ENCODE results near the gene SS18L1. TPM values are rescaled to one million over a fixed set of nuclear protein-coding genes. Genes with fewer than 3 reads are reported as not detected.

Gene SS18L1
- total RNA-seq, 1 donor from 2014 or later = 17.1 TPM

GRCh38 chr20:62208795-62209755 lies 65.5 kb downstream of the SS18L1 start:
- DNase-seq (ENCODE audit: extremely low read depth, low read depth, low spot score) = no peak

DNA sequence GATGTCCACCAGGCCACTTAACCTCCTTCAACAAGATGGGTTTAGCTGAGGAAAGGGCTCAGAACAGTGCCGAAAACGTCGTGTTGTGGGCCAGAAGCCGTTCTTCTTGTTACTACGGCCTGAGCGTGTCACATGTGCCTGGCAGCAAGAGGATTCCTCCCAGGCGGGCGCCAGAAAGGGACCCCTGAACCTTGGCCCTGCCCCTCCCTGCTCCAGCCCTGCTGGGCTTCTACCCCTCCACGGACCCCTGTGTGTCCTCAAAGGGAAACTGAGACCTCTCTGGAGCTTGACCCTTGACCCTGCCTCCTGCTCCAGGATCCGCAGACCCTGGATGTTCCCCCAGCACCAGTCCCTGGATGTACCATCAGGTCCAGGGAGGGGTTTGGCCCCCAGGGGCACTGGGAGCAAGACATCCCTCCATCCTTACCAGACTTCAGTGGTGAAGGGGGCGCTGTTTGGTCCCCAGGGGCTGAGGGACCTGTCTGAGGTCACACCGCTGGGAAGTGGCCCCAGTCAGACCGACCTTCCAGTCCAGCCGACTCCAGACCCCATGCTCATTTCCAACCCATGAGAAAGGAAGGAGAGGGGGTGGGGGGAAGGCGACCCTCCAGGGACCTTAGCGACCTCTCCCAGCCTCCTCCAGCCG lies 66.4 kb downstream of the SS18L1 start:
- no peak for DNase-seq (ENCODE audit: extremely low read depth, low read depth, low spot score)

- no peak for DNase-seq (ENCODE audit: extremely low read depth, low read depth, low spot score)
These were observed 66.9 kb downstream of the SS18L1 start for GRCh38 chr20:62210496-62210855.

- no peak for DNase-seq (ENCODE audit: extremely low read depth, low read depth, low spot score)
These were observed 67.6 kb downstream of the SS18L1 start for GRCh38 chr20:62211216-62211615.

DNA sequence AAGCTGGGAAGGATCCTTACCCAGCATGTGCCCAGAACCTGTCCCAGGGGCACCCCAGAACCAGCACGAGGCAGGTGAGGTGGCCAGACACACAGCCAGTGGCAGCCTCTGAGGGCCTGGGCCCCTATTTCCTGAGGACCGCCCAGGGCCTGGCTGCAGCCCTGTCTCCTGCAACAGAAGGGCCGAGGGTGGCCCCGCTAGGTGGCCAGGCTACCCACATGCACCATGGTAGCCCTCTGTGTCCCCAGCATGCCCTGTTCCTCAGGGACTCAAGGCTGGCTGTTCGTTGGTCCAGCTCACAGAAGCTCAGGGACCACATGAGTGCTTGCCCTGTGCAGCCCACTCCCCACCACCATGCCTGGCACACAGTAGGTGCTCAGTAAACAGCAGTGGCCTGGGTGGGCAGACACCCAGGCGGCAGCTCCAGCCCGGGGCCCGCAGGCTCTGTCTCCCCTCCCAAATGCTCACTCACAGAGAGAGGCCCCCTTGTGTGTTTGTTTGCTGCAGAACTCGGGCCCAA lies 68.3 kb downstream of the SS18L1 start:
- no peak for DNase-seq (ENCODE audit: extremely low read depth, low read depth, low spot score)

DNA sequence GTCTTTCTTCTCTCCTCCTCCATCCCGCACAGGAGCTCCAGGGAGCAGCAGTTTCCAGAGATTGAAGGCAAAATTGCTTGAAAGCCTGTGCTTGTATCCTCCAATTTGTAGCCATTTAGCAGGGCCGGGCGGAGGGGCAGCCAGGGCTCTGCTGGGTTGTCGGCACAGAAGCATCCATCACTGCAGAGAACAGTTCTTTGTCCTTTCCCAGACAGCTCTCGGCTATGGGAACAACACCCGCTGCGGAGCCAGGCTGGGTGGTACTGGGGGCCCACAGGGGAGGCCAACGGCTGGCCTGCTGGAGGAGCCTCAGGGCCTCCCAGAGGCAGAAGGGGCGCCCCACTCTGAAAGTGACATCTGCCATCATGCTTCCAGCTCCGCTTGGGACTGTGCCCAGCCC lies 68.7 kb downstream of the SS18L1 start:
- DNase-seq (ENCODE audit: extremely low read depth, low read depth, low spot score) = no peak

DNA sequence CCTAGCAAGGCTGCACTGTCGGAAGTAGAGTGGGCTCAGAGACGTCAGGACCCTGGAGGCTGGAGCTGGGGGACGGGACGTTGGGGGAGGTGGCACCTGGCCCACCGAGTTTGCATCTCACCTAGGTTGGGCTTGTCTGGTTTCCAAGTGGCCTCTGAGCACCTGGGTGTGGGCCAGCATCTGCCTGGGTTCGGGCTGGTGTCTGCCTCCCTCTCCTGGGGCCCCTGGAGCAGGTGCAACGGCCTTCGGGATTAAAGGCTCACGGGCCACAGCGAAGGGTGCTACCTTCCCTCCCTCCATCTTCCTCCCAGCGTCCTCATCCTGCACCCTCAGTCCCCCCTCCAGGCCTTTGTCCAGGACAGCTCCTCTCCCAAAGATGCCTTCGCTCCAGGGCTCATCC lies 70.5 kb downstream of the SS18L1 start:
- DNase-seq (ENCODE audit: extremely low read depth, low read depth, low spot score) = no peak

- no peak for DNase-seq (ENCODE audit: extremely low read depth, low read depth, low spot score)
These were observed 71.7 kb downstream of the SS18L1 start for GRCh38 chr20:62215020-62215990.

- no peak for DNase-seq (ENCODE audit: extremely low read depth, low read depth, low spot score)
These were observed 72.5 kb downstream of the SS18L1 start for GRCh38 chr20:62215991-62216635.

DNA sequence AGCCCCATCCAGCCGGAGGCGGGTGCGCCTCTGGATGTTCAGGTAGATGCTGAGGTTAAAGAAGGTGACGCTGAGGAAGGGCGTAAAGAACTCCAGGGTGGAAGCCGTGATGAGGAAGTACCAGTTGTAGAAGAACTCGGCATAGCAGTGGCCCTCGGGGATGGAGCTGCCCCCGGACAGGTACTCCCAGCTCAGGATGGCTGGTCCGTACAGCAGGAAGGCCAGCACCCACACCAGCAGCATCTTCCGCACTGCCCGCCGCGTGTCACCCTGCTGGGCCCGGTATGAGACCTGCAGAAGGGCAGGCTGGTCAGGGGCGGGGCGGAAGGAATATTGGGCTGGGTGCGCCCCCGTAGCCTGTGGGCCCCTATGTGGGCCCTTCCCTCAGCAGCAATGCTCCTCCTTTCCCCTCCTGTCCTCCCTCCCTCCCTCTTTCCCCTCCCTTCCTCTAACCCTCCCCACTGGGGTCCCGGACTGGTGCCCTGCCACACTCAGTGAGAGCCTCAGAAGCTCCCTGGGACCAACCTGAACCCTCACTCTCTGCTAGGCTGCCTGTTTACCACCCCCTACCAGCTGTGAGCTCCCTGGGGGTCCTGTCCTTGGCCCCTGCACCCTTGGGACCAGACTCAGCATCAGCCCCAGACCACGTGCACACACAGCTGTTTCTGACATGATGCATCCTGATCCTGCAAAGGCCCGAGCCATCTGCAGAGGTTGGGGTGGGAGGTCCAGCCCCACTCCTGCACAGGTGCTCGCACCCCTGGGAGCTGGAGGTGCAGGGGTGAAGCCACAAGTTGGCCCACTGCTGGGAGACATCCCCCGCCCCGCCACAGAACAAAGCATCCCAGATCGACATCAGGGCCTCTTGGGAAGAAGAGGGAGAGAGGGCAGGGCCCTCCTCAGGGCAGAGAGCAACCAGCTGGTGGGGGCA lies 73.3 kb downstream of the SS18L1 start:
- DNase-seq (ENCODE audit: extremely low read depth, low read depth, low spot score) = no peak

- no peak for DNase-seq (ENCODE audit: extremely low read depth, low read depth, low spot score)
These were observed 74.6 kb downstream of the SS18L1 start for GRCh38 chr20:62217913-62218773.

DNA sequence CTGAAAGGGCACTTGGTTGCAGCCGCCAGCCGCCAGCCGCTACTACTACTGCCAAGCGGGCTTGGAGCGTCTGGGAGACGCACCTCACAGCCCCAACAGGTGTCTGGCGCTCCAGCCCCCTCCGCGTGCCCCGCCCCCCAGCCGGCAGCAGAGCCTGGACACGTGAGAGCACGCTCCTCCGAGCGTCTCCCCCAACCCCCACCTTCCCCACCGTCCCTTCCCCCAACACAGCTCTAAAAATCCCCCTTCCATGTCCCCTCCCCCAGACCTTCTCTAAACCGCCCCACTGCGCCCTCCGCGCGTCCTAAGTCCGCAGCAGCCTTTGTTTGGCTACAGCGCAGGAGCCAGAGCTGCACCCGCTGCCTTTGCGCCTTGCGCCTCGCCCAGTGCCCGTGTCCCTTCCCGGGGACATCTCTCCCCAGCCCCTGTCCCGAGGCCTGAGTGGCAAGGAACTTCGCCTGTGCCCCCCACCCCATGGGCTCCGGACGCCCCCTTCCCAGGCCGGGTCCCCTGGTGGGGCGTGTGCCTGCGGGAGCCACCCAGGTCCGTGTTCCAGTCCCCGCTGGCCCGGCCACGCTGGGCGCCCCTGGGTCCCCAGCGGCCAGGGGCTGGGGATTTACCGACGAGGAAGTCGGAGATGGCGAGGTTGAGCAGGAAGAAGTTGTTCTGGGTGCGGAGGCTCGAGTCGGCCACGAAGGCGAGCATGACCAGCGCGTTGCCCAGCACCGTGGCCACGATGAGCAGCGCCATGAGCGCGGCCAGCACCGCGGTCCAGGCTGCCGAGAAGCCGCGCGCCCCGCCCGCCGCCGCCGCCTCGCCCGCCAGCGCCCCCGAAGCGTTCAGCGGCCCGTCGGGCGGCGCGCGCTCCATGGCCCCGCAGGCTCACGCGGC lies 75.8 kb downstream of the SS18L1 start:
- no peak for DNase-seq (ENCODE audit: extremely low read depth, low read depth, low spot score)

GRCh38 chr20:62219992-62220665 lies 76.6 kb downstream of the SS18L1 start, which contains the start of gene HRH3:
Gene HRH3, minus strand, starts transcription at chr20:62220278. Its CDS starts 308 bp downstream, at chr20:62219970.
- no peak for DNase-seq (ENCODE audit: extremely low read depth, low read depth, low spot score)

DNA sequence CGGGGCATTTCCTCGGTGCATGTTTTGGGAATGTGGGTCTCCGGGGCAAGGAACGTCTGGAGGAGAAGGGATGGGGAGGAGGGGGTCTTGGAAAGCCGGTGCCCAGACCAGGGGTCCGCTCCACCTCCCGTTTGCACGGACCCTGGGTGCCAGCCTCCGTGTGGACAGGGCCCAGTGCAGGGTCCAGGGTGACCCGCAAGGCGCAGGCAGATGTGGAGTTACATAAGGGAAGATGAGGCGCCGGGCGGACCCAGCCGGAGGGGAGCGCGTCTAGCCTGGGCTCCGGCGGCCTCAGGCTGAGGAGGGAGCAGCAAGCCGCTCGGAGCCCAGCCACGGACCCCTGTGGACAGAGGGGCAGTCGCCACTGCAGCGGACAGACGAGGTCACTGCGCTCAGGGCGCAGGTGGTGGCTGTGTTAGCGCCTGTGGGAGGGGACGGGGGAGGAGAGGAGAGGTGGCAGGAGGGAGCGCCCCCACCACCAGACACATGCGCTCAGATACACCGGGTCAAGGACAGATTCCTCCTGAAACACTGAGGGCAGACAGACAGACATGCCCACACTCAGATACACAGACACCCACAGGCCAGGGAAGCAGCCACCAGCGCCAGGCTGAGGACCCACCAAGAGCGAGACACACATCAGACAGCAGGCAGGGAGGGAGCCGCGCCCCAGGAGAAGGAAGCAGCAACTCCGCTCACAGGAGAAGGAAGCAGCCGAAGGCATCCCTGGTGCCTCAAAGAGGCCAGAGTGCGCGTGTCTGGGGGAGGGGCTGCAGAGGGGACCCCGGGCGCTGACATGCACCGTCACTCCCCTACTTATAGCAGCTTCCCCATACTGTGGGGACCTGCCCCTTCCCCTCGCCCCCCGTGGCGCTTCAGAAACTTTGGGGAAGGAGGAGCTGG lies 77.3 kb downstream of the SS18L1 start:
- no peak for DNase-seq (ENCODE audit: extremely low read depth, low read depth, low spot score)

DNA sequence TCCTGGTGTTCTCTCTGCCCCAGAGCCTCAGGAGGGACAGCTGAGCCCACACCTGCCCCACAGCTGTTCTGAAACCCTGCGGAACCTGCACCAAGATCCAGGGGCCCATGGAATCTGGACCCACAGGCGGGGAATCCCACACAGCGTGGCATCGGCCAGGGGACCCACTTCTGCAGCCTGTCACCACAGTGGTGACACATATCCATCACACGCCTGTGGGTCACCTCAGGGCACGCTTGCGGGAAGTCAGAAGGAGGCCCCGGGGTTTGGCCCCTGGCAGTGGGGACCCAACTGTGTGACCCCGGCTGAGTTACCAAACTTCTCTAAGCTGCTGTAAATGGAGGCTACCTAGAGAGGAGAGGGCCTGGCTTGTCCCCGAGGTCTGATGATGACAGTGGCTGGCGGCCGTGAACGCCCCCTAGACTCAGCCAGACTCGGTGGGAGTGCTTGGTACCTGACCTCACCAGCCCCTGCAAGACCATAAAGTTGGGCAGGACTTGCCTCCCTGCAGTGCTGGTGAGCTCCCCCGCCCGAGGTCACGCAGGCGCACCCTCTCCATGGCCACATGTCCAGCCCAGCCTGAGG lies 78.8 kb downstream of the SS18L1 start:
- DNase-seq (ENCODE audit: extremely low read depth, low read depth, low spot score) = no peak

All from glomerular endothelial cell (primary cell).